MM.1S (cell line): ENCODE results near the gene BHMT2.
A peak's percentile ranks its signal among the peaks of the same experiment; 100 is the strongest.

Source experiments
- DNase-seq: peaks from one replicate; pipeline ENCODE4 v3.0.0-alpha.2; 2015
- H2AFZ ChIP-seq: fragments of 300-600 bp; sonication (generic); 2 replicates; pipeline ENCODE4 v1.6.0; 2016; ENCODE audit warnings: antibody characterized with exemption, low read length
- H3F3A ChIP-seq: fragments of 300-600 bp; sonication (generic); 2 replicates; pipeline ENCODE4 v1.6.1; 2016; ENCODE audit warnings: mild to moderate bottlenecking, antibody characterized with exemption, low read length, moderate library complexity, mixed read lengths; ENCODE audit not compliant: insufficient read depth
- H3K27ac ChIP-seq: fragments of 300-600 bp; sonication (generic); 2 replicates; pipeline ENCODE4 v1.5.1; 2016; ENCODE audit warnings: mild to moderate bottlenecking, low read length
- H3K27me3 ChIP-seq: fragments of 300-600 bp; sonication (generic); replicated peaks from 2 replicates; pipeline ENCODE4 v1.6.0; 2016; ENCODE audit warnings: low read length; ENCODE audit not compliant: insufficient read depth
- H3K36me3 ChIP-seq: fragments of 300-600 bp; sonication (generic); replicated peaks from 2 replicates; pipeline ENCODE4 v1.6.1; 2016; ENCODE audit warnings: mild to moderate bottlenecking, low read length, mixed read lengths; ENCODE audit not compliant: insufficient read depth
- H3K4me1 ChIP-seq: fragments of 300-600 bp; sonication (generic); 2 replicates; pipeline ENCODE4 v1.6.1; 2016; ENCODE audit warnings: low read length, mixed read lengths
- H3K4me2 ChIP-seq: fragments of 300-600 bp; sonication (generic); 2 replicates; pipeline ENCODE4 v1.6.0; 2016; ENCODE audit warnings: low read depth, low read length
- H3K4me3 ChIP-seq: fragments of 300-600 bp; sonication (generic); 2 replicates; pipeline ENCODE4 v1.5.1; 2016; ENCODE audit warnings: low read length, mixed read lengths
- H3K79me2 ChIP-seq: fragments of 300-600 bp; sonication (generic); 2 replicates; pipeline ENCODE4 v1.6.1; 2016; ENCODE audit warnings: mixed run types, low read length, mixed read lengths
- H3K9ac ChIP-seq: fragments of 300-600 bp; sonication (generic); 2 replicates; pipeline ENCODE4 v1.6.1; 2016; ENCODE audit warnings: low read length, mixed read lengths
- H3K9me2 ChIP-seq: fragments of 300-600 bp; sonication (generic); replicated peaks from 2 replicates; pipeline ENCODE4 v1.6.1; 2016; ENCODE audit warnings: mild to moderate bottlenecking, low read length, mixed read lengths; ENCODE audit not compliant: insufficient read depth
- H3K9me3 ChIP-seq: fragments of 300-600 bp; sonication (generic); replicated peaks from 2 replicates; pipeline ENCODE4 v1.6.1; 2016; ENCODE audit warnings: mild to moderate bottlenecking, low read length, mixed read lengths; ENCODE audit not compliant: insufficient read depth
- H4K20me1 ChIP-seq: fragments of 300-600 bp; sonication (generic); 2 replicates; pipeline ENCODE4 v1.6.1; 2016; ENCODE audit warnings: mild to moderate bottlenecking, low read length, moderate library complexity, mixed read lengths; ENCODE audit not compliant: insufficient read depth
- CTCF ChIP-seq: fragments of 300-600 bp; sonication (generic); IDR thresholded peaks from 2 replicates; pipeline ENCODE4 v1.5.1; 2016; ENCODE audit warnings: antibody characterized with exemption, low read length, mixed read lengths
- EZH2 ChIP-seq: fragments of 300-600 bp; sonication (generic); optimal IDR thresholded peaks from 2 replicates; pipeline ENCODE3; 2017; ENCODE audit warnings: low read depth, mild to moderate bottlenecking, antibody characterized with exemption, low read length, mixed read lengths
- EZH2phosphoT487 ChIP-seq: fragments of 300-600 bp; sonication (generic); IDR thresholded peaks from 2 replicates; pipeline ENCODE4 v1.6.1; 2018; ENCODE audit warnings: antibody characterized with exemption, low read length

BHMT2 gene, protein sequence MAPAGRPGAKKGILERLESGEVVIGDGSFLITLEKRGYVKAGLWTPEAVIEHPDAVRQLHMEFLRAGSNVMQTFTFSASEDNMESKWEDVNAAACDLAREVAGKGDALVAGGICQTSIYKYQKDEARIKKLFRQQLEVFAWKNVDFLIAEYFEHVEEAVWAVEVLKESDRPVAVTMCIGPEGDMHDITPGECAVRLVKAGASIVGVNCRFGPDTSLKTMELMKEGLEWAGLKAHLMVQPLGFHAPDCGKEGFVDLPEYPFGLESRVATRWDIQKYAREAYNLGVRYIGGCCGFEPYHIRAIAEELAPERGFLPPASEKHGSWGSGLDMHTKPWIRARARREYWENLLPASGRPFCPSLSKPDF

DNA sequence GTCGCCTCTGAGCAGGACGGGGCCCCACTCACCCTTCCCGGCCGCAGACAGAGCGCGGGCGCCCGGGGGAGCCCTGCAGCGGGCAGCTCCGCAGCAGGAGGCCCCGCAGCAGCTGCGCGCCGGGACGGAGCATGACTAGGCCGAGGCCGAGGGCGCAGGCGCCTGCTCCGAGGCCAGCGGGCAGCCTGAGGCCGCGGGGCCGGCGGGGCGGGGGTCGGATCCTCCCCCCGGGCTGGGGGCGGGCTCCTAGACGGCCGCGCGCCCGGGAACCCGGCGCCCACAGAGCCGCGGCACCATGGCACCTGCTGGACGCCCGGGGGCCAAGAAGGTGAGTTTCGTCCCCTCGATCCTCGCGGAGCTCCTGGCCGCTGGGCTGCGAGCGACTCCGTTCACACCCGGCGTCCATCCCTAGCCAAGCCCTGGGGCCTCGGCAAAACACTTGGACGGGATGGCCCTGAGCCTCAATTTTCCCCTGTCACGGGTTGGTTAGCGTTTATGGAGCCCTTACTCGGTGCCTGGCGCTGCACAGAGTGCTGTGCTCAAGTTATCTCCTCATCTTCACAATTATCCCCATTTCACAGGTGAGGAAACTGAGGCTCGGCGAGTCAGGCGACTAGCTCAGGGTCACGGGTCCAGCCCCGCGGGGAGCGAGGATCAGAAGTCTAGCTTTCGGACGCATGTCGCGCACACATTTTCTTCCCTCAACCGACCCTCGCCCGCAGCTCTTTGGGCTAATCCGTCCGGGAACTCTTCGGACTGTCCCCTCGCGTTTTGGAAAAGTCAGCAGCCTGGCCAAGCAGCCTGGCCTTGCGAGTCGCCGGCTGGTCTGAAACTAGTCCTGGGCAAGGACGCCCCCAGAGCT, at the start of gene BHMT2, which contains the start of gene DMGDH:
Gene BHMT2, plus strand, starts transcription at position 280 of the 862 bp plus-strand sequence. Its CDS starts 16 bp downstream, at position 296.
Gene DMGDH, minus strand, starts transcription at position 187 of the 862 bp plus-strand sequence. Its CDS starts 54 bp downstream, at position 133.
- Histone ChIP-seq H3K36me3 (no peaks in the 10 kb centered on the region), H3K4me1 (no peaks in the 10 kb centered on the region), H4K20me1 (no peaks in the 10 kb centered on the region), H3F3A (no peaks in the 10 kb centered on the region), H3K9me3 (no peaks in the 10 kb centered on the region), H3K79me2 (no peaks in the 10 kb centered on the region), H3K4me3 (no peak within 1 kb of the TSS), H3K4me2 (no peak within 1 kb of the TSS), H3K27me3 (no peaks in the 10 kb centered on the region), H3K9me2 (no peaks in the 10 kb centered on the region), H3K9ac (no peak within 1 kb of the TSS), H3K27ac (no peak within 1 kb of the TSS), H2AFZ (no peak within 1 kb of the TSS)
- DNase-seq = no peak
- TF ChIP-seq EZH2phosphoT487 = no peak
- no peak for TF ChIP-seq EZH2
- TF ChIP-seq CTCF = no peak

DNA sequence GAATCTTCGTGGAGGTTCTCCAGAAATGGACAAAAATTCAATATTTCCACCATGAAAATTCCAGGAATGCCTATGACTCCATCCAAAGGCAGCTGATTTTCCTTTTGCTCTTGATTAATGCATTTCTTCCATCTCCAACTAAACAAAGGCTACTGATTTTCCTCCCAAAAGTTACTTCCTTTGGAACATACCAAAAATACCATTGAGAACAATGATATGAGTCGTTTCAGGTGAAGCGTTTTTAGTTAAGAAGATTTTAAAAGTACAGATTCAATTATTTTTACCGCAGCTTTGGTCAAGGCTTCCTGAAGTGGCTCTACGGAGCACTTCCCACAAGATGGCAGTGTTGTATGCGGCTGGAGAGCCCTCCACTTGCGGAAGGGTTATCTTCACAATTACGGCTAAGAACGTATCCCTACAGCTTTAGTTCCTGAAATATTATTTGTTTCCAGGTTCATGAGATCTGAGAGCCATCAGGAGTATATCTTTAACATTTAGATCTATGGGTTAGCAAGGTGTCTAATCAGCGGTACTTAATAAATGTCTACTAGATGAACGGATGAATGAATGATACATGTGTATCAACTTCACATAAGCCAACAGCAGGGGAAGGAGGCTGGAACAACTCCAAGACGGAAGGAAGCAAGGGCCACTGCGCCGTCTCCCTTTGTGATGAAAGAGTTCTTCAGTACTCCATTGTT, 48.6 kb upstream of the BHMT2 start:
- no peaks in the 10 kb centered on the region for H3K79me2 ChIP-seq
- H3K9me3 ChIP-seq = no peaks in the 10 kb centered on the region
- no peak overlapping the region for H3K4me3 ChIP-seq
- DNase-seq = peak; percentile 55
- H3K9ac ChIP-seq = no peak overlapping the region
- peak overlapping the region; percentile 2 for H3K4me2 ChIP-seq
- H3K36me3 ChIP-seq = no peaks in the 10 kb centered on the region
- H2AFZ ChIP-seq = peak overlapping the region; percentile 18; the same call in 1 of the 2 replicates
- no peaks in the 10 kb centered on the region for H4K20me1 ChIP-seq
- no peak for TF ChIP-seq EZH2phosphoT487
- peak; percentile 91 for TF ChIP-seq CTCF
- TF ChIP-seq EZH2 = no peak
- H3K9me2 ChIP-seq = no peaks in the 10 kb centered on the region
- H3K27ac ChIP-seq = no peak overlapping the region
- peaks cover 6% of the 10 kb centered on the region; the same call in 1 of the 2 replicates for H3K4me1 ChIP-seq
- H3F3A ChIP-seq = no peaks in the 10 kb centered on the region
- H3K27me3 ChIP-seq = no peaks in the 10 kb centered on the region

GRCh38 chr5:79021753-79022152, 47.8 kb upstream of the BHMT2 start:
- Histone ChIP-seq H3K79me2 (no peaks in the 10 kb centered on the region), H3K9ac (no peak overlapping the region), H3K4me3 (no peak overlapping the region), H4K20me1 (no peaks in the 10 kb centered on the region), H3K4me2 (no peak overlapping the region), H3K27ac (no peak overlapping the region), H3F3A (no peaks in the 10 kb centered on the region), H3K9me3 (no peaks in the 10 kb centered on the region), H3K4me1 (peaks cover 6% of the 10 kb centered on the region; the same call in 1 of the 2 replicates), H3K27me3 (no peaks in the 10 kb centered on the region), H3K9me2 (no peaks in the 10 kb centered on the region), H3K36me3 (no peaks in the 10 kb centered on the region), H2AFZ (0 out of 2 replicates have a peak overlapping the region, but pooled peaks have one; percentile 18)
- DNase-seq = no peak
- TF ChIP-seq EZH2 (no peak), CTCF (no peak), EZH2phosphoT487 (no peak)
